Type B pancreatic cell (in vitro differentiated cells): ENCODE measurements around the gene DPF3. TPM values are rescaled to one million over a fixed set of nuclear protein-coding genes. Genes with fewer than 3 reads are reported as not detected.

ENCODE experiments used
- DNase-seq: peaks from one replicate; pipeline ENCODE4 v3.0.0; 2021; ENCODE audit warnings: mixed read lengths; ENCODE audit not compliant: unreplicated experiment; ENCODE audit errors: extremely low spot score
- H3K27ac Mint-ChIP-seq: 2 replicates; pipeline ENCODE4 v1.8.0; 2021; ENCODE audit warnings: mild to moderate bottlenecking, mixed read lengths
- H3K27me3 Mint-ChIP-seq: 2 replicates; pipeline ENCODE4 v1.8.0; 2021; ENCODE audit warnings: mixed read lengths
- H3K36me3 Mint-ChIP-seq: 2 replicates; pipeline ENCODE4 v1.8.0; 2021; ENCODE audit warnings: mixed read lengths
- H3K4me1 Mint-ChIP-seq: one replicate; pipeline ENCODE4 v1.8.0; 2021; ENCODE audit warnings: mixed read lengths; ENCODE audit not compliant: unreplicated experiment
- H3K4me3 Mint-ChIP-seq: 2 replicates; pipeline ENCODE4 v1.8.0; 2021; ENCODE audit warnings: mild to moderate bottlenecking, mixed read lengths
- H3K9me3 Mint-ChIP-seq: 2 replicates; pipeline ENCODE4 v1.8.0; 2021; ENCODE audit warnings: mixed read lengths
- CTCF ChIP-seq: fragments of 200-600 bp; sonication (generic); conservative IDR thresholded peaks from 2 replicates; pipeline ENCODE4 v1.5.0; 2021; ENCODE audit warnings: antibody characterized with exemption, mild to moderate bottlenecking
- total RNA-seq: library from RNA; stranded (reverse); gene quantifications from 2 replicates; pipeline ENCODE4 v1.2.1, GENCODE V29; 2021; ENCODE audit warnings: low replicate concordance

The DPF3 gene
- total RNA-seq, 1 donor from 2014 or later, result 4.5 TPM

- H3K4me3 Mint-ChIP-seq, result peak overlapping the region; percentile 31
- TF ChIP-seq CTCF, result no peak
- H3K9me3 Mint-ChIP-seq, result no peaks in the 10 kb centered on the region
- no peaks in the 10 kb centered on the region for H3K36me3 Mint-ChIP-seq
- peak overlapping the region; percentile 26 for H3K27ac Mint-ChIP-seq
- peaks cover 10% of the 10 kb centered on the region for H3K4me1 Mint-ChIP-seq
- peaks cover 17% of the 10 kb centered on the region for H3K27me3 Mint-ChIP-seq
- no peak for DNase-seq
Measured at GRCh38 chr14:72924337-72924736, 30.4 kb upstream of the DPF3 start.

- Mint-ChIP-seq H3K27me3 (peaks cover 27% of the 10 kb centered on the region), H3K36me3 (no peaks in the 10 kb centered on the region), H3K4me3 (no peak overlapping the region), H3K9me3 (no peaks in the 10 kb centered on the region), H3K27ac (no peak overlapping the region), H3K4me1 (peaks cover 12% of the 10 kb centered on the region)
- no peak for TF ChIP-seq CTCF
- DNase-seq, result no peak
Measured at GRCh38 chr14:72921396-72921795, 27.5 kb upstream of the DPF3 start.

GRCh38 chr14:72920008-72920407, 26.1 kb upstream of the DPF3 start:
- H3K27me3 Mint-ChIP-seq, result peaks cover 24% of the 10 kb centered on the region
- no peaks in the 10 kb centered on the region for H3K36me3 Mint-ChIP-seq
- TF ChIP-seq CTCF, result peak; percentile 45
- H3K27ac Mint-ChIP-seq, result no peak overlapping the region
- peaks cover 6% of the 10 kb centered on the region for H3K4me1 Mint-ChIP-seq
- H3K9me3 Mint-ChIP-seq, result no peaks in the 10 kb centered on the region
- no peak overlapping the region for H3K4me3 Mint-ChIP-seq
- DNase-seq, result no peak

- Mint-ChIP-seq H3K27ac (no peak overlapping the region), H3K36me3 (no peaks in the 10 kb centered on the region), H3K9me3 (no peaks in the 10 kb centered on the region), H3K4me3 (no peak overlapping the region), H3K4me1 (peaks cover 6% of the 10 kb centered on the region), H3K27me3 (peaks cover 22% of the 10 kb centered on the region)
- TF ChIP-seq CTCF, result no peak
- no peak for DNase-seq
Measured at GRCh38 chr14:72917094-72917802, 23.3 kb upstream of the DPF3 start.

GRCh38 chr14:72916174-72916573, 22.3 kb upstream of the DPF3 start:
- no peaks in the 10 kb centered on the region for H3K36me3 Mint-ChIP-seq
- peaks cover 22% of the 10 kb centered on the region for H3K27me3 Mint-ChIP-seq
- H3K9me3 Mint-ChIP-seq, result no peaks in the 10 kb centered on the region
- H3K27ac Mint-ChIP-seq, result no peak overlapping the region
- peaks cover 6% of the 10 kb centered on the region for H3K4me1 Mint-ChIP-seq
- DNase-seq, result no peak
- TF ChIP-seq CTCF, result no peak
- H3K4me3 Mint-ChIP-seq, result no peak overlapping the region
